Coronary artery (tissue), 2 donors: ENCODE data around the gene CBR3.

ENCODE experiments used
- DNase-seq: peaks from one replicate; pipeline ENCODE4 v3.0.0-alpha.2; 2017; ENCODE audit warnings: low spot score
- H3K27ac ChIP-seq, 2 donors: fragments of 200-600 bp; sonication (generic); one replicate each; pipeline ENCODE4 v1.5.1; 2016 to 2019
- H3K4me3 ChIP-seq: fragments of 200-600 bp; sonication (generic); 2 replicates; pipeline ENCODE4 v1.5.1; 2016; ENCODE audit warnings: mild to moderate bottlenecking, moderate library complexity
- CTCF ChIP-seq: fragments of 200-600 bp; sonication (generic); IDR thresholded peaks from one replicate; pipeline ENCODE4 v1.5.1; 2019; ENCODE audit warnings: antibody characterized with exemption

CBR3 gene

DNA sequence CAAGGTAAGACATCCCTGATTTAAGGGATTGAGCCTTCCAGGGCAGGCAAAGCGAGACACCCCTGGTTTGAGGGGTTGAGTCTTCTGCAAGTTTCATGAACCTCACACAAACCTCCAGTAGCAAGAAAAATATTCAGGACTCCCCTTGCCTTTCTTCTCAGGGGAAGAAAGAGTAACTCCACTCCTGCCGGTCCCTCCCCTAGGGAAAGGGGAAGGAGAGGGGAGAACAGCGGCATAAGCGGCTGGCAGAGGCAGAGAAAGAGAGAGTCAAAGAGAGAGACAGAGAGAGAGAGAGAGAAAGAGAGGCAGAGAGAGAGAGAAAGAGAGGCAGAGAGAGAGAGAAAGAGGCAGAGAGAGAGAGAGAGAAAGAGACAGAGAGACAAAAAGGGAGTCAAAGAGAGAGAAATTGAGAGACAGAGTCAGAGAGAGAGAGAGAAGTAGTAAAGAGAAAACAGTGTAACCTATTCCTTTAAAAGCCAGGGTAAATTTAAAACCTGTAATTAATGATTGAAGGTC is 29.5 kb upstream of the CBR3 start:
- Histone ChIP-seq H3K27ac (no peak overlapping the region), H3K4me3 (peak overlapping the region; percentile 50)
- no peak for DNase-seq
- no peak for TF ChIP-seq CTCF

- Histone ChIP-seq H3K4me3 (no peak overlapping the region), H3K27ac (no peak overlapping the region)
- no peak for TF ChIP-seq CTCF
- no peak for DNase-seq
Observed at GRCh38 chr21:36109868-36110267, 25.0 kb upstream of the CBR3 start.

GRCh38 chr21:36111238-36111637 is 23.6 kb upstream of the CBR3 start:
- Histone ChIP-seq H3K4me3 (no peak overlapping the region), H3K27ac (no peak overlapping the region)
- no peak for TF ChIP-seq CTCF
- no peak for DNase-seq

DNA sequence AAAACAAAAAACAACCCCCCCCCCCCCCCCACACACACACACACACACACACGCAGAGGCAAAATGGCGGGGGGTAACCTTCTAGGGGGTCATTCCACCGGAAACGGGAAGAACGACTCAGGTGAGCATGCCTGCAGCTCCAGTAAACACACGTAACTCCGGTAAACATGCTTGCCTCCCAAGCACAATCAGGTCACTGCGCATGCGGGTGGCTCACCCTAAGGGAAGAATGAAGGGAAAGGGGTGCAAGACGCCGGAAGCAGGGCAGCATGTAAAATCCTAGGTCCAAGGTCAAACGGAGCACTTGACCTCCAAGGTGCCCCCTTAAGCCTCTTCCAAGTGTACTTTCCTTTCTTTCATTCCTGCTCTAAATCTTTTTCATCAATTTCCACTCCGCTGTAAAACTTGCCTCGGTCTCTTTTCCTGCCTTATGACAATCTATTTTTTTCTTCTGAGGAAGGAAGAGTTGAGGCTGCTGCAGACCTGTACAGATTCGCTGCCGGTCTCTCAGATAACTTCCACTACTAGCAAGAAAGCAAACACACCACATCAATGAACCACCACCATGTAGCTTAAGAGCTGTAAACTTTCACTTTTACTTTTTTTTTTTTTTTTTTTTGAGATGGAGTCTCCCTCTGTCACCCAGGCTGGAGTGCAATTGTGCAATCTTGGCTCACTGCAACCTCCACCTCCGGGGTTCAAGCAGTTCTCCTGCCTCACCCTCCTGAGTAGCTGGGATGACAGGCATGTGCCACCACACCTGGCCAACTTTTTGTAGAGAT is 21.0 kb upstream of the CBR3 start:
- no peak for TF ChIP-seq CTCF
- H3K4me3 ChIP-seq = no peak overlapping the region
- no peak overlapping the region for H3K27ac ChIP-seq
- DNase-seq = no peak

GRCh38 chr21:36115138-36115730 is 19.6 kb upstream of the CBR3 start:
- DNase-seq = no peak
- H3K27ac ChIP-seq = no peak overlapping the region
- no peak overlapping the region for H3K4me3 ChIP-seq
- no peak for TF ChIP-seq CTCF

DNA sequence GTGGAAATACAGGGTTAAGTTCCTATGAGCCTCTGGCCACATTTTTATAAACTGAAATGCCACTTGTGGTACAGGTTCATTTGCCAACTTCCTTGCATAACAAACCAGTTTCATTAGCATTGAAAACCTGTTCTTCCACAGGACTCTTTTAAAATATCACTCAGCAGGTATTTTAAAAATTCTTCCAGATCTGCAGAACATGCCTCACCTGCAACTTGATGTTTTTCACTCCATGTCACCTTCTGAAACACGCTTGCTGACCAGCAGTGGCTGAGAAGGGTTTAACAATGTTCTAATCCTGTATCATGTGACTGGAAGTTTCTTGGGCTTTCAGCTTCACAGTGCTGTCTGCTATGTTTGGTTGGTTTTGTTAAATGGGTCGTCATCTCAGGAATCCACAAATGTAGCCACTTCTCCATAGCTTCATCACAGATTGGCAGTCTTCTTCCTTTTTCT is 17.6 kb upstream of the CBR3 start:
- H3K4me3 ChIP-seq = no peak overlapping the region
- no peak for DNase-seq
- no peak overlapping the region for H3K27ac ChIP-seq
- no peak for TF ChIP-seq CTCF
